Stomach (tissue), 9 donors: ENCODE measurements around the gene ALX4. TPM values are rescaled to one million over a fixed set of nuclear protein-coding genes. Genes with fewer than 3 reads are reported as not detected.

Experiments
- DNase-seq, 2 donors: peaks; one replicate each; pipeline versions ENCODE4 v3.0.0 to v3.0.0-alpha.2; 2013 to 2019
- H3K27ac ChIP-seq, 5 donors: fragments of 200-600 bp in 4 of 5; sonication (generic) in 4 of 5; one replicate each; pipeline ENCODE4 v1.5.1; 2013 to 2019; ENCODE audit warnings: mild to moderate bottlenecking in 1 of 5, moderate library complexity in 1 of 5
- H3K27me3 ChIP-seq, 3 donors: fragments of 200-600 bp; sonication (generic); one replicate each; pipeline ENCODE4 v1.5.1; 2017 to 2019; ENCODE audit warnings: mixed run types in 1 of 3
- H3K36me3 ChIP-seq, 4 donors: fragments of 200-600 bp; sonication (generic); 1 replicate in 3 of 4; 2 replicates in 1 of 4; pipeline ENCODE4 v1.5.1; 2016 to 2019
- H3K4me1 ChIP-seq, 4 donors: fragments of 200-600 bp; sonication (generic); one replicate each; pipeline ENCODE4 v1.5.1; 2016 to 2019
- H3K4me3 ChIP-seq, 4 donors: fragments of 200-600 bp; sonication (generic) in 3 of 4; one replicate each; pipeline ENCODE4 v1.5.1; 2016 to 2019; ENCODE audit warnings: mild to moderate bottlenecking in 1 of 4
- H3K9me3 ChIP-seq, 4 donors: fragments of 200-600 bp; sonication (generic); one replicate each; pipeline ENCODE4 v1.5.1; 2016 to 2019
- CTCF ChIP-seq, 7 experiments: fragments of 450-650 bp in 4 of 7; fragments of 200-600 bp in 3 of 7; sonication (generic) in 3 of 7; IDR thresholded peaks; one replicate each; pipeline ENCODE4 v1.5.1; 2016 to 2019; ENCODE audit warnings: antibody characterized with exemption in 7 of 7, control low read depth in 2 of 7, mild to moderate bottlenecking in 1 of 7
- EP300 ChIP-seq: sonication (generic); formaldehyde crosslinking; IDR thresholded peaks from one replicate; pipeline ENCODE4 v1.6.1; 2017; ENCODE audit warnings: antibody characterized with exemption
- POLR2A ChIP-seq, 4 donors: fragments of 450-650 bp; IDR thresholded peaks; one replicate each; pipeline ENCODE4 v1.6.1; 2016; ENCODE audit warnings: antibody characterized with exemption in 4 of 4, control low read depth in 2 of 4, mild to moderate bottlenecking in 1 of 4, moderate library complexity in 1 of 4
- POLR2AphosphoS5 ChIP-seq, 3 donors: sonication (generic); formaldehyde crosslinking; IDR thresholded peaks; one replicate each; pipeline ENCODE4 v1.6.1; 2016; ENCODE audit warnings: antibody characterized with exemption in 3 of 3
- WGBS, 5 donors: extraction: QIAGEN DNeasy Blood & Tissue Kit in 3 of 5; methylation state at CpG; one replicate each; pipeline versions ENCODE4 v1.1.5 to v1.1.7; 2013 to 2018; 5-methylcytosine and 5-hydroxymethylcytosine counted together
- intact Hi-C: fragments of 100-400 bp; cut with DNase I; formaldehyde crosslinking; loops from one replicate; pipeline ENCODE4 v1.15.1; 2023; ENCODE audit warnings: low total_unique reads
- polyA plus RNA-seq, 3 donors: library from polyadenylated mRNA; stranded (reverse); fragments of 200-250 nt; gene quantifications; one replicate each; pipeline ENCODE4 v1.2.3, GENCODE V29; 2013
- total RNA-seq, 5 donors: library from RNA; depleted of rRNA; stranded (reverse); fragments of >200 nt; gene quantifications; one replicate each; pipeline versions ENCODE4 v1.1.0 to v1.2.3, GENCODE V29; 2014 to 2016
- donor health status: healthy with polysubstance abuse.
- donor health status: Bipolar disorder and iron deficiency.
- donor health status: healthy.

Gene ALX4
- total and polyA plus RNA-seq, 8 donors, result not detected

DNA sequence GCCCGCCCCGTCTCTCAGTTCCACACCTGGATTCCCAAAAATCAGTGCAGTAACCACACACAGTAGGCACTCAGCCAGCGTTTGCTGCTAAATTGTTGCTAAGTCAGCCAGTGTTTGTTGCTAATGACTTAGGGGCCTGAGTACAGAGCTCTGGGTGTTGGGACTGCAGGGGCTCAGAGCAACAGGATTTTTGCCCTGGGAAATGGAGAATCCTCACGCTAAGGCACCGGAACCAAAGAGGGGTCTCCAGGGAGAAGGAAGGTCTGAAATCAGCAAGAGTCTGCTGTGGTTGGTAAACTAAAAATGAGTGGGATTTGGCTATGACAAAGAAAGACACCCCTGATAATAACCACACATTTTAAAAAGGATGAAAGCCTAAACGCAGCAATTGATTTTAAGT lies 22.7 kb upstream of the ALX4 start:
- intact Hi-C loops, result no loop called here
- no peak for TF ChIP-seq POLR2AphosphoS5 (IDR thresholded peaks at IDR 0.05)
- TF ChIP-seq POLR2A (IDR thresholded peaks at IDR 0.05), result no peak
- TF ChIP-seq EP300, result no peak
- no peak for TF ChIP-seq CTCF (IDR thresholded peaks at IDR 0.05)
- Histone ChIP-seq H3K36me3 (no peaks in the 10 kb centered on the region), H3K9me3 (no peaks in the 10 kb centered on the region), H3K27ac (no peak overlapping the region), H3K4me3 (no peak overlapping the region), H3K4me1 (no peaks in the 10 kb centered on the region), H3K27me3 (peaks cover 0 to 94% (median 70%) of the 10 kb centered on the region in 3 donors)
- DNase-seq, result no peak
- WGBS, 5 donors, result 55 to 72% (median 65%) methylated on average over 6 of the region's 6 CpGs

DNA sequence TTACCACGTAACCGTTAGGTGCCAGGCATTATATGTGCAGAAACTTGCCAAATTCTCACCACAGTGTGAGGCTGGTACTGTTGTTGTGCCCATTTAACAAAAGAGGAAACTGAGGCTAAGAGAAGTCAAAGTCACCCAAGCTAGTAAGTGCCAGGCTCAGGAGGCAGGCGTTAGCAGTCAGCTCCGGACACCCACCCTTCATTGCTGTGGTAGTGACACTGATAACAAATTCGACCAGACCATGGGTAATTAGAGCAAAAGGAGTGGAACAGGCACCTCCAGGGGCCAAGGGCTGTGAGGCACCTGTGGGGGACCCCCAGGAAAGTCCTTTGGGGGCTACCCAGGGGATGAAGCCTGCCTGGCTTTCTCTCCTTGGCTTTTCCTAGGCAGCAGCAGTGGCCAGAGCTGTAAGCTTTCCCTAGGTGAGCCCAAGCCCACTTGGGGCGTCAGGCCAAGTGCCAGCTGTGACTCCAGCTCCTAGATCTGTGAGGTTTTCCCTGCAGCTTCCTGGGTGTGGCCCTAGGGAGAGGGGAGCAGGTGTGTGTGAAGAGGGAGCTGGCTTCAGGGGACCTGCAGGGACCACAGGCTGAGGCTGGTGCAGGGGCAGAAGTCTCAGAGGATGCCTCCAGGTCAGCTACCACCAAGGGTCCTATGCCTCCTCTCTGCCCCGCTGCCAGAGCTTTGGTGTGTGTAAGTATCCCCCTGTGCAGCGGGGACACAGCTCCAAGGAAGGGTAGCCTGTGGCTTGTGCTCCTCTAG lies 19.7 kb upstream of the ALX4 start:
- intact Hi-C loops, result no loop called here

DNA sequence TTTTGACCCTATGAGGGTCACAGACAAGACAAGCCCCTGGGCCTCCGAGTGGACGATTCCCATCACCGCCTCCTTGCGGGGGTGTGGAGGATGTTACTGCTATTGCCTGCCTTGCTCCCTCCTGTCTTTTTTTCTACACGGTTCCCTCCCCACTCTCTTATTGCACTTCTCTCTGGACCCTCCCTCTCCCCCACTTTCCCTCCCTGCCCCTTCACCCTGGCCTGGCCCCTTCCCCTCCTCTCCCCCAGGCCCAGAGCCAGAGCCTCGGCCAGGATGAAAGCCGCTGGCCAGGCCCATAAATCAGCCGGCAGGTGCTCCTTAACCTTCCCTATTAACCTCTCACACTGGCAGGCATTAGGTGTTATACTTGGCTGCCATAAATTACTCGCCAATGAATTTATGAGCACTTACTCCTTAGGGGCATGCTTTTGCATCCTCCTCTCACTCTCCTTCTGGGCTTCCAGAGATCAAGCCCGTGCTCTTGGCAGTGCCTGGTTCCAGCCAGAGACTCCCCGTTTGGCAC lies 18.3 kb upstream of the ALX4 start:
- DNase-seq, result no peak
- TF ChIP-seq CTCF (IDR thresholded peaks at IDR 0.05), result no peak
- TF ChIP-seq POLR2A (IDR thresholded peaks at IDR 0.05), result no peak
- no peak for TF ChIP-seq EP300
- TF ChIP-seq POLR2AphosphoS5 (IDR thresholded peaks at IDR 0.05), result no peak
- H3K9me3 ChIP-seq, result no peaks in the 10 kb centered on the region
- no peaks in the 10 kb centered on the region for H3K36me3 ChIP-seq
- H3K4me1 ChIP-seq, result peaks cover 0 to 11% (median 6%) of the 10 kb centered on the region in 4 donors
- 25 to 35% (median 32%) methylated on average over 11 of the region's 11 CpGs for WGBS, 5 donors
- H3K4me3 ChIP-seq, result no peak overlapping the region
- H3K27me3 ChIP-seq, result peaks cover 3 to 95% (median 53%) of the 10 kb centered on the region in 3 donors
- intact Hi-C loops, result no loop called here
- H3K27ac ChIP-seq, result no peak overlapping the region

More for the DNA sequence above, 19.7 kb upstream of the ALX4 start:
- Histone ChIP-seq H3K4me3 (no peak overlapping the region), H3K4me1 (peaks cover 0 to 8% (median 4%) of the 10 kb centered on the region in 4 donors), H3K27ac (no peak overlapping the region), H3K27me3 (peaks cover 3 to 94% (median 52%) of the 10 kb centered on the region in 3 donors), H3K9me3 (no peaks in the 10 kb centered on the region), H3K36me3 (no peaks in the 10 kb centered on the region)
- DNase-seq, result no peak
- TF ChIP-seq CTCF (IDR thresholded peaks at IDR 0.05) (no peak), EP300 (no peak), POLR2A (IDR thresholded peaks at IDR 0.05) (no peak), POLR2AphosphoS5 (IDR thresholded peaks at IDR 0.05) (no peak)
- 58 to 72% (median 67%) methylated on average over 8 of the region's 8 CpGs for WGBS, 5 donors

- intact Hi-C loops, result no loop called here
Observed at GRCh38 chr11:44327730-44328129, 17.8 kb upstream of the ALX4 start.

More at GRCh38 chr11:44327730-44328129, 17.8 kb upstream of the ALX4 start:
- H3K4me3 ChIP-seq, result no peak overlapping the region
- no peak for DNase-seq
- H3K27ac ChIP-seq, result no peak overlapping the region
- TF ChIP-seq EP300, result no peak
- no peak for TF ChIP-seq POLR2AphosphoS5 (IDR thresholded peaks at IDR 0.05)
- WGBS, 5 donors, result 50 to 70% (median 58%) methylated on average over 10 of the region's 10 CpGs
- H3K27me3 ChIP-seq, result peaks cover 3 to 95% (median 58%) of the 10 kb centered on the region in 3 donors
- H3K36me3 ChIP-seq, result no peaks in the 10 kb centered on the region
- no peaks in the 10 kb centered on the region for H3K9me3 ChIP-seq
- peaks cover 0 to 11% (median 6%) of the 10 kb centered on the region in 4 donors for H3K4me1 ChIP-seq
